Memory B cell (primary cell): ENCODE data around the gene TRAPPC2L.

Experiments
- ATAC-seq: fragments of 150-1000 bp; cut with Tn5 transposase; 2 replicates; pipeline ENCODE4 v1.10.0; 2021; ENCODE audit warnings: low read depth, mild to moderate bottlenecking, moderate library complexity
- DNase-seq, 2 donors: peaks; one replicate each; pipeline ENCODE4 v3.0.0; 2022; ENCODE audit warnings: low spot score in 2 of 2
- H3K27ac Mint-ChIP-seq: one replicate; pipeline ENCODE4 v1.8.0; 2022; ENCODE audit warnings: mild to moderate bottlenecking, moderate library complexity, mixed read lengths
- H3K27me3 Mint-ChIP-seq: one replicate; pipeline ENCODE4 v1.8.0; 2022; ENCODE audit warnings: mixed read lengths
- H3K36me3 Mint-ChIP-seq: one replicate; pipeline ENCODE4 v1.8.0; 2022; ENCODE audit warnings: mild to moderate bottlenecking, mixed read lengths
- H3K4me1 Mint-ChIP-seq: one replicate; pipeline ENCODE4 v1.8.0; 2022; ENCODE audit warnings: mixed read lengths
- H3K4me3 Mint-ChIP-seq: one replicate; pipeline ENCODE4 v1.8.0; 2022; ENCODE audit warnings: mild to moderate bottlenecking, moderate library complexity, mixed read lengths
- H3K9me3 Mint-ChIP-seq: one replicate; pipeline ENCODE4 v1.8.0; 2022; ENCODE audit warnings: mixed read lengths

The TRAPPC2L gene

DNA sequence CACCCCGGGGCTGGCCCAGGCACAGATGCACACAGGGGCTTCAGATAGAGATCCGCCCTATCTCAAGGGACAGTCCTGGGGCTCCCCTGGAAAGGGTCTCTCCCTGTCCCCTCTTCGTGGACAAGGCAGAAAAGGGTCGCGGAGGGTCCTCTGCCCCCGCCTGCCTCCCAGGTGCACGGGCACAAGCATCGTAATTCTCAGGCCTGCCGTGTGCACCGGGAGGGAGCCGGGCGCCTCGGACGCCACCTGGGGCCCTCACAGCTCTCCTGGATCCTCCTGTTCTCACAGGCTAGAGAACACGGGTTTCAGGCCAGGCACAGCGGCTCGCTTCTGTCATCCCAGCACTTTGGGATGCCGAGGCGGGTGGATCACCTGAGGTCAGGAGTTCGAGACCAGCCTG, 21.4 kb downstream of the TRAPPC2L start:
- Mint-ChIP-seq H3K27ac (peak overlapping the region; percentile 68), H3K4me1 (peaks cover 6% of the 10 kb centered on the region), H3K36me3 (peaks cover 42% of the 10 kb centered on the region), H3K4me3 (no peak overlapping the region), H3K9me3 (no peaks in the 10 kb centered on the region), H3K27me3 (no peaks in the 10 kb centered on the region)
- no peak for ATAC-seq
- DNase-seq = no peak

- Mint-ChIP-seq H3K4me1 (peaks cover 6% of the 10 kb centered on the region), H3K36me3 (peaks cover 40% of the 10 kb centered on the region), H3K9me3 (no peaks in the 10 kb centered on the region), H3K27me3 (no peaks in the 10 kb centered on the region), H3K4me3 (no peak overlapping the region), H3K27ac (no peak overlapping the region)
- no peak for ATAC-seq
- no peak for DNase-seq
These were observed 22.2 kb downstream of the TRAPPC2L start for GRCh38 chr16:88878967-88879787.

- Mint-ChIP-seq H3K9me3 (no peaks in the 10 kb centered on the region), H3K36me3 (peaks cover 41% of the 10 kb centered on the region)
These were observed 22.8 kb downstream of the TRAPPC2L start for GRCh38 chr16:88879788-88880055.

GRCh38 chr16:88880226-88881006, 23.5 kb downstream of the TRAPPC2L start:
- Mint-ChIP-seq H3K27me3 (no peaks in the 10 kb centered on the region), H3K4me1 (peaks cover 6% of the 10 kb centered on the region), H3K9me3 (no peaks in the 10 kb centered on the region), H3K4me3 (no peak overlapping the region), H3K36me3 (peaks cover 41% of the 10 kb centered on the region), H3K27ac (peak overlapping the region; percentile 13)
- ATAC-seq = no peak
- no peak for DNase-seq

More at GRCh38 chr16:88879788-88880055, 22.8 kb downstream of the TRAPPC2L start:
- no peaks in the 10 kb centered on the region for H3K27me3 Mint-ChIP-seq
- no peak overlapping the region for H3K4me3 Mint-ChIP-seq
- H3K27ac Mint-ChIP-seq = peak overlapping the region; percentile 13
- ATAC-seq (no peak), DNase-seq (no peak)
- peaks cover 6% of the 10 kb centered on the region for H3K4me1 Mint-ChIP-seq

GRCh38 chr16:88881007-88881615, 24.2 kb downstream of the TRAPPC2L start:
- Mint-ChIP-seq H3K4me1 (peaks cover 6% of the 10 kb centered on the region), H3K36me3 (peaks cover 35% of the 10 kb centered on the region), H3K27me3 (no peaks in the 10 kb centered on the region), H3K27ac (no peak overlapping the region), H3K9me3 (no peaks in the 10 kb centered on the region), H3K4me3 (no peak overlapping the region)
- DNase-seq (no peak), ATAC-seq (no peak)

DNA sequence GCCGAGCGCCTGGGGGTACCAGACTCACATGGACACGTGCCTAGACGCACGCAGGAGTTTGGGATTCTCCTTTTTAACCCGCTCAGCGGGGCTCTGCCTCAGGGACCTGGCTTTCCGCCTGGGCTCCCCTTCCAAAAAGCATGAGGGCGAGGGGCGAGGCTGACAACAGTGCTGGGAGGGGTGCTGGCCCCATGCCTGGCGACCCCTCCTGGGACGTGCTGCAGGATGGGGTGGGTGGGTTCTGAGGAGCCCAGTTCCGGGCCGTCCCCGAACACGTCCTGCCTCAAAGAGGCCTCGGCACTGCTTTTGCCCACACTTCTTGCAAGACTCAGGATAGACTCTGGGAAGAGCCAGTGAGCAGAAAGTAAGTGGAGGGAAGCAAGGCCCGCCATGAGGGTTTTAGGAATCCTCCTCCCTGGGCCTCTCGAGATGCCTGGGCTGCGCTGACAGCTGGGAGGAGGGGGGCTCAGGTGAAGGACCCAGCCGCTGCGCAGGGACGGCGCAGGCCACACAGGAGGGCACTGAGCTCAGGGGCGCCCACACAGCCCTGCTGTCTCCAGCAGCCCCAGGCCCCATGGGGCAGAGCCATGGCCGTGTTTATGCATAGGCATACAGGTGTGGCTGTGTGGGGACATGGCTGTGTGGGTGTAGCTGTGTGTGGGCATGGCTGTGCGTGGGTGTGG, 24.9 kb downstream of the TRAPPC2L start:
- no peak for ATAC-seq
- H3K4me3 Mint-ChIP-seq = no peak overlapping the region

GRCh38 chr16:88882358-88883030, 25.6 kb downstream of the TRAPPC2L start:
- DNase-seq (no peak), ATAC-seq (peak; percentile 81)
- no peak overlapping the region for H3K4me3 Mint-ChIP-seq
- H3K9me3 Mint-ChIP-seq = no peaks in the 10 kb centered on the region
- H3K36me3 Mint-ChIP-seq = peaks cover 29% of the 10 kb centered on the region
- peak overlapping the region; percentile 58 for H3K27ac Mint-ChIP-seq
- no peaks in the 10 kb centered on the region for H3K27me3 Mint-ChIP-seq
- H3K4me1 Mint-ChIP-seq = peaks cover 6% of the 10 kb centered on the region

More for the DNA sequence above, 24.9 kb downstream of the TRAPPC2L start:
- no peaks in the 10 kb centered on the region for H3K27me3 Mint-ChIP-seq
- H3K9me3 Mint-ChIP-seq = no peaks in the 10 kb centered on the region
- H3K36me3 Mint-ChIP-seq = peaks cover 31% of the 10 kb centered on the region
- H3K4me1 Mint-ChIP-seq = peaks cover 6% of the 10 kb centered on the region
- peak overlapping the region; percentile 58 for H3K27ac Mint-ChIP-seq
- no peak for DNase-seq

DNA sequence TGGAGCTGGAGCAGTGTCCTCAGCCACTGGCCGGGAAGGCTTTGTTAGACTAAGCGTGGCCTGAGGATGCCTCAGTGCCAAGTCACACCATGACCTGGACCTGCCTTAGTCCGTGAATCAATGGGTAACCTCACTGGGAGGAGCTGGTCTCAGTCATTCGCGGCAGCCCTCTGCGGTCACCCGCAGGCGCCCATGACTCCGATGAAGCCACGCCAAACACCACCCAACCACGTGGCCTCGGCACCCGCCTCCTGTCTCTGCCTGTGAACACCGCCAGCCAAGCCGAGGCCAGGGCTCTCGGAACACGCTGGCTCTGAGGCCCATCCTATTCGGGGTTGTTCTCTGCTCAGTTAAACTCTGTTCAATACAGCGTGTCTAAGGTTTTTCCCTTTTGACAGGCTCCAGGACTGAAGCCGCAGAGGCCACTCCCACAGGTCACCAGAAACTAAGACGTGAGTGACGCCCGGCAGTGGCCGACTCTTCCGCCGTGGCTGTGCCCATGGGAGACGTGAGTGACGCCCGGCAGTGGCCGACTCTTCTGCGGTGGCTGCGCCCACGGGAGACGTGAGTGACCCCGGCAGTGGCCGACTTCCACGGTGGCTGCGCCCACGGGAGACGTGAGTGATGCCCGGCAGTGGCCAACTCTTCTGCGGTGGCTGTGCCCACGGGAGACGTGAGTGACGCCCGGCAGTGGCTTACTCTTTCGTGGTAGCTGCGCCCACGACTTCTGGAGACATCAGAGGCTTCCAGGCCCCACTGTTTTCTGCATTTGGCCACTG, 26.4 kb downstream of the TRAPPC2L start:
- Mint-ChIP-seq H3K4me3 (no peak overlapping the region), H3K27ac (no peak overlapping the region), H3K27me3 (no peaks in the 10 kb centered on the region), H3K9me3 (no peaks in the 10 kb centered on the region), H3K36me3 (peaks cover 24% of the 10 kb centered on the region), H3K4me1 (peaks cover 6% of the 10 kb centered on the region)
- ATAC-seq (no peak), DNase-seq (no peak)

- H3K9me3 Mint-ChIP-seq = no peaks in the 10 kb centered on the region
- H3K27ac Mint-ChIP-seq = no peak overlapping the region
- no peak overlapping the region for H3K4me3 Mint-ChIP-seq
- DNase-seq (no peak), ATAC-seq (no peak)
- H3K27me3 Mint-ChIP-seq = no peaks in the 10 kb centered on the region
- H3K4me1 Mint-ChIP-seq = peaks cover 6% of the 10 kb centered on the region
- peaks cover 23% of the 10 kb centered on the region for H3K36me3 Mint-ChIP-seq
These were observed 27.0 kb downstream of the TRAPPC2L start for GRCh38 chr16:88883946-88884345.

DNA sequence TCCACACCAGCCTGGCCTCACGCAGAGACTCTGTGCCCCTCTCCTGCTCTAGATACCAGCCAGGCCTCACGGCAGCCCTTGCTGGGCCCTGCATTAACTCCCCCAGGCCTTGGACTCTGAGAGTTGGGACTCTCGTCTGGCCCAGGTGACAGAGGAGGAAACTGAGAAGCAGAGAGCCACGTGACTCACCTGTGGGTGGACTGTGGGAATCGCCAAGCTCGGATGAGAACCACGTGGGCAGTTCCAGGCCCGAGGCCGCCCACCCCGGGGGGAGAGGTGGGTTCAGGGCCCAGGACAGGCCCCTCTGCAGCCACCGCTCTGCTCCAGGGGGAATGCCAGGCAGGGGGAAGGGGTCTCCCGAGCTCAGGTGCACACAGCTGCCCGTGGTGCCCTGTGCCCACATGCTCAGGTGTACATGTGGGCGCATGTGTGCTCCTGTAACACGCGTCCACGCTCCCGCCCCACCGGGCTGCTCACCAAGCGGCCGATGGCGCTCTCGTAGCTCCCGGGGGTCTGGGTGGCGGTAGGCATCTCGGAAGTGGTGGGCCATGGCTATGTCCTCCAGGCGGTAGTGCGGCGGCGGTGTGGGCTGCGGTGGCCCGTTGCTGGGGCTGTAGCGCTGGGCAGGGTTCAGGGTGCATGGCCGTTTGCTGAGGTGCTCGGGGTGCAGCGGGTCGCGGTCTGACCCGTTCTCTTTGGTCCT, 27.8 kb downstream of the TRAPPC2L start:
- Mint-ChIP-seq H3K27me3 (no peaks in the 10 kb centered on the region), H3K9me3 (no peaks in the 10 kb centered on the region), H3K36me3 (peaks cover 25% of the 10 kb centered on the region), H3K4me1 (peaks cover 6% of the 10 kb centered on the region), H3K27ac (no peak overlapping the region), H3K4me3 (no peak overlapping the region)
- DNase-seq (no peak), ATAC-seq (no peak)

GRCh38 chr16:88885693-88886280, 28.9 kb downstream of the TRAPPC2L start:
- peaks cover 25% of the 10 kb centered on the region for H3K36me3 Mint-ChIP-seq
- H3K9me3 Mint-ChIP-seq = no peaks in the 10 kb centered on the region
- no peak for DNase-seq
- no peak for ATAC-seq
- H3K4me1 Mint-ChIP-seq = peaks cover 6% of the 10 kb centered on the region
- no peaks in the 10 kb centered on the region for H3K27me3 Mint-ChIP-seq
- no peak overlapping the region for H3K27ac Mint-ChIP-seq
- no peak overlapping the region for H3K4me3 Mint-ChIP-seq

GRCh38 chr16:88886420-88886844, 29.5 kb downstream of the TRAPPC2L start:
- peaks cover 27% of the 10 kb centered on the region for H3K36me3 Mint-ChIP-seq
- H3K9me3 Mint-ChIP-seq = no peaks in the 10 kb centered on the region
- no peak overlapping the region for H3K4me3 Mint-ChIP-seq
- no peak overlapping the region for H3K27ac Mint-ChIP-seq
- H3K4me1 Mint-ChIP-seq = peaks cover 6% of the 10 kb centered on the region
- no peak for ATAC-seq
- no peak for DNase-seq
- no peaks in the 10 kb centered on the region for H3K27me3 Mint-ChIP-seq
